KMS-11 (cell line): ENCODE data around the gene RCN2.

ENCODE experiments used
- H2AFZ ChIP-seq: fragments of 200-600 bp; sonication (generic); 2 replicates; pipeline ENCODE4 v1.6.1; 2016; ENCODE audit warnings: antibody characterized with exemption, mixed run types, low read depth
- H3K27ac ChIP-seq: fragments of 200-600 bp; sonication (generic); 2 replicates; pipeline ENCODE4 v1.6.1; 2016; ENCODE audit warnings: mild to moderate bottlenecking, mixed run types
- H3K27me3 ChIP-seq: fragments of 200-600 bp; sonication (generic); 2 replicates; pipeline ENCODE4 v1.6.1; 2017; ENCODE audit warnings: mild to moderate bottlenecking, low read depth, mixed run types, moderate library complexity; ENCODE audit not compliant: insufficient read depth
- H3K36me3 ChIP-seq: fragments of 200-600 bp; sonication (generic); 2 replicates; pipeline ENCODE4 v1.6.1; 2017; ENCODE audit warnings: mild to moderate bottlenecking, mixed run types; ENCODE audit not compliant: insufficient read depth
- H3K4me1 ChIP-seq: fragments of 200-600 bp; sonication (generic); 2 replicates; pipeline ENCODE4 v1.6.1; 2016; ENCODE audit warnings: mild to moderate bottlenecking, low read depth, mixed run types; ENCODE audit not compliant: poor library complexity, severe bottlenecking
- H3K4me2 ChIP-seq: fragments of 200-600 bp; sonication (generic); 2 replicates; pipeline ENCODE4 v1.7.0; 2016; ENCODE audit warnings: mild to moderate bottlenecking, mixed run types
- H3K4me3 ChIP-seq: fragments of 200-600 bp; sonication (generic); IDR thresholded peaks from 2 replicates; pipeline ENCODE4 v1.6.1; 2017; ENCODE audit warnings: low read depth, low read length, mixed read lengths; ENCODE audit not compliant: insufficient read depth
- H3K79me2 ChIP-seq: fragments of 200-600 bp; sonication (generic); 2 replicates; pipeline ENCODE4 v1.6.1; 2016; ENCODE audit warnings: low read depth, mixed run types; ENCODE audit not compliant: insufficient read depth
- H3K9ac ChIP-seq: fragments of 200-600 bp; sonication (generic); 2 replicates; pipeline ENCODE4 v1.6.1; 2016; ENCODE audit warnings: mild to moderate bottlenecking, mixed run types
- H4K20me1 ChIP-seq: fragments of 200-600 bp; sonication (generic); 2 replicates; pipeline ENCODE4 v1.6.1; 2016; ENCODE audit warnings: mild to moderate bottlenecking, mixed run types; ENCODE audit not compliant: insufficient read depth
- TF ChIP-seq, protein P1 (sequence below): fragments of 200-600 bp; sonication (generic); conservative IDR thresholded peaks from 2 replicates; pipeline ENCODE4 v1.6.1; 2017; ENCODE audit warnings: low read depth, mild to moderate bottlenecking, antibody characterized with exemption, low read length, moderate library complexity, mixed read lengths

Gene RCN2

DNA sequence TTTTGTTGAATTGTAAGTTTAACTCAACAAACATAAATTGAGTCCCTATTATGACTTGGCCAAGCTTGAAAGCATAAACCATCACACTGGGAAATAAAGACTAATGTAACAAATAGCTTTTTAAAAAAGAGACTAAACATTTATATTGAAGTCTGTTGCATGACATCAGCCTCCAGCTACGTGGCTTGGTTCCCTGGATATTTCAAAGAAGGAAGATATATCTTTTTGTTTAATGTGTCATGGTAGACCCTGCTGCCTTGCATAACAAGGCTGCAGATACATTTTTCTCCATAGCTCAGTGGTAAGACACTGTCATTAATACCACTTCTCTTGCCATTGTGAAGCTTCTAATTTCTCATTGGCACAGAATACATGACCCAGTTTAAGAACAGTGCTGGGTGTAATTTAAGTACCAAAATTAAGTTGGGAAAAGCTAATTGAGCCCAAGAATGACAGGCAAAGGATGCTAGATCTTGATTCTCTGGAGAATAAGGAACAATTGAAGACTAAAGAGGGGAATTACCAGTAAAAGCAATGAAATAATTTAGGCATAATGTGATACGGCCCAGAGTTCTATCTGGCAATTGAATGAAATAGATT lies 14.0 kb downstream of the RCN2 start:
- no peaks in the 10 kb centered on the region for H3K79me2 ChIP-seq
- TF ChIP-seq, protein P1, sequence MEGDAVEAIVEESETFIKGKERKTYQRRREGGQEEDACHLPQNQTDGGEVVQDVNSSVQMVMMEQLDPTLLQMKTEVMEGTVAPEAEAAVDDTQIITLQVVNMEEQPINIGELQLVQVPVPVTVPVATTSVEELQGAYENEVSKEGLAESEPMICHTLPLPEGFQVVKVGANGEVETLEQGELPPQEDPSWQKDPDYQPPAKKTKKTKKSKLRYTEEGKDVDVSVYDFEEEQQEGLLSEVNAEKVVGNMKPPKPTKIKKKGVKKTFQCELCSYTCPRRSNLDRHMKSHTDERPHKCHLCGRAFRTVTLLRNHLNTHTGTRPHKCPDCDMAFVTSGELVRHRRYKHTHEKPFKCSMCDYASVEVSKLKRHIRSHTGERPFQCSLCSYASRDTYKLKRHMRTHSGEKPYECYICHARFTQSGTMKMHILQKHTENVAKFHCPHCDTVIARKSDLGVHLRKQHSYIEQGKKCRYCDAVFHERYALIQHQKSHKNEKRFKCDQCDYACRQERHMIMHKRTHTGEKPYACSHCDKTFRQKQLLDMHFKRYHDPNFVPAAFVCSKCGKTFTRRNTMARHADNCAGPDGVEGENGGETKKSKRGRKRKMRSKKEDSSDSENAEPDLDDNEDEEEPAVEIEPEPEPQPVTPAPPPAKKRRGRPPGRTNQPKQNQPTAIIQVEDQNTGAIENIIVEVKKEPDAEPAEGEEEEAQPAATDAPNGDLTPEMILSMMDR = no peak
- no peak overlapping the region for H3K4me3 ChIP-seq
- no peak overlapping the region for H3K27ac ChIP-seq
- H3K9ac ChIP-seq = no peak overlapping the region
- H4K20me1 ChIP-seq = no peaks in the 10 kb centered on the region
- no peaks in the 10 kb centered on the region for H3K27me3 ChIP-seq
- H3K4me2 ChIP-seq = no peak overlapping the region
- H2AFZ ChIP-seq = no peak overlapping the region
- no peaks in the 10 kb centered on the region for H3K36me3 ChIP-seq
- no peaks in the 10 kb centered on the region for H3K4me1 ChIP-seq

DNA sequence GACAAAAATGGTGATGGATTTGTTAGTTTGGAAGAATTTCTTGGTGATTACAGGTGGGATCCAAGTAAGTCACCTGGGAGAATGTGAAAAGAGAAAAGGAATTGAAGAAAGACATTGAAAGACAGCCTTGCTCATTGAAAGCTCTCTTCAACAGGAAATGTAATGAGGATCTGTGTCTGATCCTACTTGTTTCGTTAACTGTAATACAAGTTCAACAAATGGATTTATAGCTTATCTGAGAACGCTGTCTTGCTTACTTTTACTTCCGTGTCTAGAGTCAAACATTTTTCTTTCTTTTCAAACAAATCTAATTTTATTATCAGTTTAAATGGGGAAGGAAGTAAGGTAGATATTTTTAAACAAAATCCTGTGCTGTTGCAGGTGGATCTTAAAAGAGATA lies 15.9 kb downstream of the RCN2 start:
- no peak overlapping the region for H2AFZ ChIP-seq
- H3K9ac ChIP-seq = no peak overlapping the region
- TF ChIP-seq, protein P1 = no peak
- no peaks in the 10 kb centered on the region for H3K27me3 ChIP-seq
- no peaks in the 10 kb centered on the region for H3K79me2 ChIP-seq
- H3K4me2 ChIP-seq = no peak overlapping the region
- no peaks in the 10 kb centered on the region for H4K20me1 ChIP-seq
- H3K36me3 ChIP-seq = no peaks in the 10 kb centered on the region
- H3K4me1 ChIP-seq = peaks cover 16% of the 10 kb centered on the region
- no peak overlapping the region for H3K4me3 ChIP-seq
- H3K27ac ChIP-seq = no peak overlapping the region

DNA sequence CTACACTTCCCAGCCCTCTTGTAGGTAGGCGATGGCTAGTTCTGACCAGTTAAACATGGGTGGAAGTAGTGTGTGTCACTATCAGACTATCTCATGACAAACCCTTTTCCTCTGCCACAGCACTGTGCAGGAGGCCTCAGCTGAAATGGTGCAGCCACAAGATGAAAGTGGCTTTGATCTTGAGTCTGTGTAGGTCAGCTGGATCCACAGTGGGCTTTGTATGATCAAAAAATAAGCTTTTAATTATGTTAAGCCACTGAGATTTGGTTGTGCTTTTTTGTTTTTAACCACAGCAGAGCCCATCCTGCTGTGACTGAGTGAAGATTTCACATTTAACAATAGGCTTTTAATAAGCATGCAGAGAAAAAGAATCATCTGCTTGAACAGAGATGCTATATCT lies 19.7 kb downstream of the RCN2 start:
- Histone ChIP-seq H3K4me2 (no peak overlapping the region), H2AFZ (no peak overlapping the region), H3K27me3 (no peaks in the 10 kb centered on the region), H3K27ac (no peak overlapping the region), H3K36me3 (no peaks in the 10 kb centered on the region), H4K20me1 (no peaks in the 10 kb centered on the region), H3K4me1 (peaks cover 16% of the 10 kb centered on the region), H3K4me3 (no peak overlapping the region), H3K79me2 (no peaks in the 10 kb centered on the region), H3K9ac (no peak overlapping the region)
- TF ChIP-seq, protein P1 = no peak

DNA sequence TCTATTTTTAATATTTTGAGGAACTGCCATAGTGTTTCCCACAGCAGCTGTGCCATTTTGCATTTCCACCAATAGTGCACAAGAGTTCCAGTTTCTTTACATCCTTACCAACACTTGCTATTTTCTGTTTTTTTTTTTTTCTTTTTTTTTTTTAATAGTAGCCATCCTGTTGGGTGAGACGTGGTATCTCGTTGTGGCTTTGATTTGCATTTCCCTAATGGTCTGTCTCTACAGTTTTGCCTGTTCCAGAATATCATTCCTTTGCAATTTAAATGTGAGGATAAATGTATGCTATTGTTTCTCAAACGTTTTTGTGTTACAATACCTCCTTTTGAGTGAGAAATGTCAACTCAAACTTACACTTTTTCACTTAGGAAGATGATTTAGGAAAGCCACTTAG lies 22.4 kb downstream of the RCN2 start:
- H2AFZ ChIP-seq = no peak overlapping the region
- H3K4me3 ChIP-seq = no peak overlapping the region
- TF ChIP-seq, protein P1 = no peak
- H3K4me2 ChIP-seq = no peak overlapping the region
- H3K36me3 ChIP-seq = no peaks in the 10 kb centered on the region
- no peak overlapping the region for H3K9ac ChIP-seq
- H3K79me2 ChIP-seq = no peaks in the 10 kb centered on the region
- H3K4me1 ChIP-seq = peaks cover 16% of the 10 kb centered on the region
- no peak overlapping the region for H3K27ac ChIP-seq
- H3K27me3 ChIP-seq = no peaks in the 10 kb centered on the region
- no peaks in the 10 kb centered on the region for H4K20me1 ChIP-seq
